Muscle layer of duodenum (tissue), 2 donors: ENCODE results near the gene SYNGR2.

Experiments
- H3K27ac ChIP-seq: one replicate; pipeline ENCODE4 v1.7.0; 2013; ENCODE audit warnings: mild to moderate bottlenecking, low read length
- H3K27me3 ChIP-seq: one replicate; pipeline ENCODE4 v1.7.0; 2013; ENCODE audit warnings: low read depth, mild to moderate bottlenecking, control low read depth, low read length
- H3K36me3 ChIP-seq, 2 donors: one replicate each; pipeline ENCODE4 v1.7.0; 2013; ENCODE audit warnings: low read length in 2 of 2, control low read depth in 1 of 2, mild to moderate bottlenecking in 1 of 2; ENCODE audit not compliant: insufficient read depth in 2 of 2, control insufficient read depth in 1 of 2
- H3K4me1 ChIP-seq, 2 donors: one replicate each; pipeline ENCODE4 v1.7.0; 2013; ENCODE audit warnings: low read length in 2 of 2, mild to moderate bottlenecking in 2 of 2, control low read depth in 1 of 2, moderate library complexity in 1 of 2; ENCODE audit not compliant: insufficient read depth in 2 of 2, control insufficient read depth in 1 of 2
- H3K4me3 ChIP-seq, 2 donors: one replicate each; pipeline ENCODE4 v1.7.0; 2013; ENCODE audit warnings: low read length in 2 of 2, low read depth in 1 of 2, mild to moderate bottlenecking in 1 of 2
- H3K9me3 ChIP-seq, 2 donors: one replicate each; pipeline ENCODE4 v1.7.0; 2013; ENCODE audit warnings: low read length in 2 of 2, control low read depth in 1 of 2, mild to moderate bottlenecking in 1 of 2; ENCODE audit not compliant: control insufficient read depth in 1 of 2
- donor health status: healthy.

SYNGR2 gene

GRCh38 chr17:78202666-78203065 is 34.3 kb downstream of the SYNGR2 start:
- H3K27ac ChIP-seq: no peak overlapping the region
- H3K4me3 ChIP-seq: no peak overlapping the region
- no peaks in the 10 kb centered on the region for H3K27me3 ChIP-seq
- no peaks in the 10 kb centered on the region for H3K36me3 ChIP-seq
- no peaks in the 10 kb centered on the region for H3K4me1 ChIP-seq
- no peaks in the 10 kb centered on the region for H3K9me3 ChIP-seq

- Histone ChIP-seq H3K27ac (no peak overlapping the region), H3K4me1 (no peaks in the 10 kb centered on the region), H3K27me3 (no peaks in the 10 kb centered on the region), H3K9me3 (no peaks in the 10 kb centered on the region), H3K36me3 (no peaks in the 10 kb centered on the region), H3K4me3 (no peak overlapping the region)
Measured at GRCh38 chr17:78204387-78205123, 36.2 kb downstream of the SYNGR2 start.

GRCh38 chr17:78205124-78205775 is 36.9 kb downstream of the SYNGR2 start:
- no peak overlapping the region for H3K4me3 ChIP-seq
- no peaks in the 10 kb centered on the region for H3K27me3 ChIP-seq
- H3K4me1 ChIP-seq: no peaks in the 10 kb centered on the region
- H3K36me3 ChIP-seq: no peaks in the 10 kb centered on the region
- H3K9me3 ChIP-seq: no peaks in the 10 kb centered on the region
- no peak overlapping the region for H3K27ac ChIP-seq

GRCh38 chr17:78206298-78206697 is 37.9 kb downstream of the SYNGR2 start:
- Histone ChIP-seq H3K4me3 (no peak overlapping the region), H3K9me3 (no peaks in the 10 kb centered on the region), H3K36me3 (no peaks in the 10 kb centered on the region), H3K4me1 (no peaks in the 10 kb centered on the region), H3K27ac (no peak overlapping the region), H3K27me3 (no peaks in the 10 kb centered on the region)

- Histone ChIP-seq H3K27ac (no peak overlapping the region), H3K9me3 (no peaks in the 10 kb centered on the region), H3K4me3 (no peak overlapping the region), H3K27me3 (no peaks in the 10 kb centered on the region), H3K36me3 (no peaks in the 10 kb centered on the region), H3K4me1 (no peaks in the 10 kb centered on the region)
Measured at GRCh38 chr17:78208486-78208885, 40.1 kb downstream of the SYNGR2 start.

- H3K4me3 ChIP-seq: no peak overlapping the region
- no peaks in the 10 kb centered on the region for H3K36me3 ChIP-seq
- peaks cover 0 to 6% of the 10 kb centered on the region in 2 donors for H3K4me1 ChIP-seq
- H3K9me3 ChIP-seq: no peaks in the 10 kb centered on the region
- H3K27me3 ChIP-seq: no peaks in the 10 kb centered on the region
- no peak overlapping the region for H3K27ac ChIP-seq
Measured at GRCh38 chr17:78210111-78210510, 41.7 kb downstream of the SYNGR2 start.

GRCh38 chr17:78211032-78211431 is 42.7 kb downstream of the SYNGR2 start:
- H3K36me3 ChIP-seq: no peaks in the 10 kb centered on the region
- no peak overlapping the region for H3K27ac ChIP-seq
- no peaks in the 10 kb centered on the region for H3K27me3 ChIP-seq
- H3K4me1 ChIP-seq: peaks cover 0 to 6% of the 10 kb centered on the region in 2 donors
- H3K9me3 ChIP-seq: no peaks in the 10 kb centered on the region
- no peak overlapping the region for H3K4me3 ChIP-seq

- H3K36me3 ChIP-seq: no peaks in the 10 kb centered on the region
- no peak within 1 kb of the TSS for H3K27ac ChIP-seq
- H3K9me3 ChIP-seq: no peaks in the 10 kb centered on the region
- H3K27me3 ChIP-seq: no peaks in the 10 kb centered on the region
- peaks cover 0 to 6% of the 10 kb centered on the region in 2 donors for H3K4me1 ChIP-seq
- H3K4me3 ChIP-seq: peak within 1 kb of the TSS; percentile 46 to 64
Measured at GRCh38 chr17:78214016-78214705, 45.8 kb downstream of the SYNGR2 start, which contains the start of gene BIRC5. Gene BIRC5 (plus strand): TSS chr17:78214253. CDS start chr17:78214317, 64 bp downstream.

- Histone ChIP-seq H3K4me1 (peaks cover 0 to 6% of the 10 kb centered on the region in 2 donors), H3K9me3 (no peaks in the 10 kb centered on the region), H3K27ac (no peak overlapping the region), H3K36me3 (no peaks in the 10 kb centered on the region), H3K4me3 (peak overlapping the region; percentile 46 to 64), H3K27me3 (no peaks in the 10 kb centered on the region)
Measured at GRCh38 chr17:78214706-78215061, 46.3 kb downstream of the SYNGR2 start.

- H3K4me3 ChIP-seq: no peak overlapping the region
- H3K36me3 ChIP-seq: no peaks in the 10 kb centered on the region
- no peaks in the 10 kb centered on the region for H3K27me3 ChIP-seq
- no peak overlapping the region for H3K27ac ChIP-seq
- peaks cover 0 to under 1% of the 10 kb centered on the region in 2 donors for H3K4me1 ChIP-seq
- H3K9me3 ChIP-seq: no peaks in the 10 kb centered on the region
Measured at GRCh38 chr17:78219396-78220150, 51.2 kb downstream of the SYNGR2 start.
